Measurements from ENCODE around the gene D2HGDH.
"Not testable (repeated sequence)": the region's sequence is repeated elsewhere in the genome, so short reads cannot be mapped to it uniquely, and the experiment has no call there.

The D2HGDH gene

DNA sequence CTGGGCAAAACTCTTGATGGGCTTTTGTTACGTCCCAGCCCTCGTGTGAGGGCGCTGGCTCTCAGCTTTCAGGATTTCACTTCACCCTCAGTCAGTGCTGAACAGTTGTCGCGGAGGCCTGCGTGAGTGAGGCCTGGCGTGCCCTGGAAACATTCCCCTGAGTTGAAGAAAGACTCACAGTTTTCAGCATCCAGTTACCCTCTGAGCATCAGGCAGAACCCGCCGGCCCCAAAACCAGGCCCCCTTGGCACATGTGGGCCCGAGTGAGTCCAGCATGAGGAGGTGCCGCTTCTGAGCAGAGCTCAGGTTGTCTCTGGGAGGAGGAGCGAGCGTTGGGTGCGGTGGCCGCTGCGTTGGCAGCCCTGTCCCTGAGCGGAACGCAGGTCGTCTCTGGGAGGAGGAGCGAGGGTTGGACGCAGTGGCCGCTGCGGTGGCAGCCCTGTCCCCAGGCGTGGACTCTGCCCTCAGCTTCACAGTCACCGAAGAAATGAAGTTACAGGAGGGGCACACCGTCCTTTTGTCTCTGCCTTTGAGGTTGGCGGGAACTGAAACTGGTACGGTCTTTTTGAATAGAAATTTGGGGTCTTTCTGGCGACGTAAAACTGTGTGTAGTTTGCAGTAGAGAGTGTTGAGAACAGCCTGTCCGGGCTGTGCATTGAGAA, 74.4 kb downstream of the D2HGDH start, which contains the start of gene NEU4:
NEU4 (plus strand) TSS at position 473 of the 662 bp plus-strand sequence. CDS start 5,292 bp downstream, outside the sequence.
- peak; percentile 5 for DNase-seq (ENCODE audit: low spot score)

DNA sequence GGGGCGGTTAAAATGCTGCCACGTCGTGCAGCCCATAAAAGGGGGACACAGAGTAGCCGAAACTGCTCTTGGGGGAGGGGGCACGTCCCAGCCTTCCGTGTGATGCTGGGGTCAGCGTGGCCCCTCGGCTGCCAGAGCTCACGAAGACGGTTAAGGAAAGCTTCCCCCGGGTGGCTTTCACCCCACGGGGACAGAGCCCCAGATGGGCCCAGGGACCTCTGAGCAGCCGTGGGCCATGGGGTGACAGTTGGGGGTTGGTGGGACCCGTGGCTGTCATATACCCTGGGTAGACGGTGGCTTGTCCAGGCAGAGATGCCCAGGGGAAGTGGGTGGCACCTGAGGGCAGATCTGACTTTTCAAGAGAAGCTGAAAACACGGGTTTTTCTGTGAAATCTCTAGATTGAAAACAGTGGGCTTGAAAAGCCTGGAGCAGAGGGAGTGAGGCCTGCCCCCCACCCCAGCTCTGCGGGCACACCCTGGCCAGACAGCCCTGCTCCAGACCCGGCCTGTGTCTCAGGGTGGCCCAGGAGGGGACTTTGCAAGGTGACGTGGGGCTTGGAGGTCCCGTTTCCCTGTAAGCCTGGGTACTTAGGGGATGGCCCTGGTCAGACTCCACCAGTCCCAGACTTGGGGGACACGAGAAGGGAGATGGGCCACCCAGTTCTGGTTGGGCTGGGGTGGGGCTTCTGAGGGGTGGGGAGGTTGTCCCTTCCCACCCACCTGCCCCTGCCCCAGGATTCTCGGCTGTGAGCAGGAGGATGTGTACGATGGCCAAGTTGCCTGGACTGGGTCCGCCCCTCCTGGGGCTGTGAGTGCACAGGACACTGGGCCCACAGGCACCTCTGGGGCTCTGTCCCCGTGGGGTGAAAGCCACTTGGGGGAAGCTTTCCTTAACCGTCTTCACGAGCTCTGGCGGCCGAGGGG, 75.2 kb downstream of the D2HGDH start:
- peak; percentile 14 for DNase-seq (ENCODE audit: low spot score)

DNA sequence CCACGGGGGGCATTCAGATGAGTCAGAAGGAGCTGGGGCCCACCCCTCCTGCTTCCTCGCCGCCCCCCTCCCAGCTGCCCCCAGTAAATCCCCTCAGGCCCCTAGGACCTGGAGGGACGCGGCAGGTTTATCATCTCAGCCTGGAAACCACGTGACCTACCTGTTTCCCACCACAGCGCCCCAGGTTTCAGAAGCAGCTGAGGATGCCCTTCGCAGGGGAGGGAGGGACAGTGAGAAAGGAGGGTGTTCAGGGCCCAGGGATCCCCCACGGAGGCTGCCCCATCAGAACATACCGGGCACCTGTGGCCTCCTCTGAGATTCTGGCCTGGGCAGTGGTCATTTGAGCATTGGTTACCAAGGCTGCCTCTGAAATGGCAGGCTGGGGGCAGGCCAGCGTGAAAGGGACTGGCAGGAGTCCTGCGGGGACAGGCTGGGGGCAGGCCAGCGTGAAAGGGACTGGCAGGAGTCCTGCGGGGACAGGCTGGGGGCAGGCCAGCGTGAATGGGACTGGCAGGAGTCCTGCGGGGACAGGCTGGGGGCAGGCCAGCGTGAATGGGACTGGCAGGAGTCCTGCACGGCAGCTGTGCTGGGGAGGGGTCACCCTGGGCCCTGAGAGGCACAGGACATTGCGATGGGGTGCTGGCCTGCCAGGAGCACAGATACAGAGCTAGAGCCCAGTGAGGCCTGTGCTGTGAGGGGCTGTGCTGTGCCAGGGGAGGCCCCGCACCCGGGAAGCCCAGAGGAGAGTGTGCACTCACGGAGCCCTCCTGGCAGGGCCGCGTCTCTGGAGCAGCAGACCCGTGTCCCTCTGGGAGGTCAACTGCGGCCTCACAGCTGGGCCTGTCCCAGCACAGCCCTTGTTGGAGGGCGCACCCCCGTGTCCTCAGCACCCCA, 76.1 kb downstream of the D2HGDH start:
- peak; percentile 17 for DNase-seq (ENCODE audit: low spot score)

DNA sequence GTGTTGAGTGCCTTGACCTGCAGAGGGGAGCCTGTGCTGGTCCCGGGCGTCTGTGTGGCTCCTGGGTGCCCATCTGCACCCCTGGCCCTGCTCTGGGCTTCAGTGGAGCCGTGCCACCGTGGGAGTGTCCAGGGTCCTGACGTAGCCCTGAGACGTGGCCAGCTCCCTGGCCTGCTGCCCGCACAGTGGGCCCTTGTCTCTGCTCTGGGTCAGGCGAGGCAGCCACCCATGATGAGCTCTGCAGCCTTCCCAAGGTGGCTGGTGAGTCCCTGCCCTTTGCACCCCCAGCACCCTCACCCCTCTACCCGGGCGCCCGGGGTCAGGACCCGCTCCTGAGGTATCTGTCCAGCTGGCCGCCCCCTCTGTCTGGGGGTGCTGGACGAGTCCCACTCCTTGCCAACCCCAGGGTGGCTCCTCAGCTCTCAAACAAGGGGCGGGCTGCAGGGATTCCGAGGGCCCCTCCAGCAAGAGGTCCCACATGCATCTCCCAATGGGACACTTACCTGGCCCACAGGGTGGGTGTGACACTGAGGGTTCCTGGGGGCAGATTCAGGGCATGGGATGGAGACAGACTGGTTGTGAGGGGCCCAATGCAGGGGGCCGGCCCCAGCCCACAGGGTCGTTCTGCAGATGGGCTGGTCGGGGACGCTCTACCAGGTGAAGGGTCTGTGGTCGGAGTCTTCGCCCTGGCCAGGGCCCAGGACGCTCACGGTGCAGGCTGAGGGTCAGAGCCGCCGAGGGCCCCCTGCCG, 76.9 kb downstream of the D2HGDH start:
- peak; percentile 28 for DNase-seq (ENCODE audit: low spot score)

DNA sequence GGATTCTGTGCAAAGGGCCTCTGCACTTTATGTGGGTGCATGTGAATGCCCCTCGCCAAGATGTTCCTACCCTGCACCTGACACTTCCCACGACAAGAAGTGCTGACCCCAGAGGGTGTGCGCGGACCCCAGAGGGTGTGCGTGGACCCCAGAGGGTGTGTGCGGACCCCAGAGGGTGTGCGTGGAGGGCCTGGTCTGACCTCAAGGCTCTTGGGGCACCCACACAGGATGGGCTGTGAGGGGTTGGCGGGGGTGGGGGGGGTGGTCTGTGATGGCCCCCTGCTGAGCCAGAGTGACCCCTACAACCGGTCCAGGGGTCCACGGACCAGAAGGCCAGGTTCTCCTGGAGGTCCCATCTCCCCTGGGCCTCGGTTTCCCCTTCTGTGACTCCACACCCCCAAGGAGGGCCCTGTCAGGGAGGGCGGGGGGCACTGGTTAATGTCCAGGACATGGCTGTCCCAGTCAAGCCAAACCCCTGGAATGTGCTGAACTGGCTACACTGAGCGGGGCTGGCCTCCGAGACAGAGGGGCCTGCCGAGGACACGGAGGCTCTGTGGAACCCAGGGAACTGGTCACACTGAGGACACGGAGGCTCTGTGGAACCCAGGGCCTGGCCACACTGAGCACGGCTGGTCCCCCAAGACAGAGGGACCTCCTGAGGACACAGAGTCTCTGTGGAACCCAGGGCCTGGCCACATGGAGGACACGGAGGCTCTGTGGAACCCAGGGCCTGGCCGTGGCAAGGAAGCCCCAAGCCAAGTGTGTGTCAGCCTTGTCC, 77.7 kb downstream of the D2HGDH start:
- peak; percentile 7 for DNase-seq (ENCODE audit: low spot score)

DNA sequence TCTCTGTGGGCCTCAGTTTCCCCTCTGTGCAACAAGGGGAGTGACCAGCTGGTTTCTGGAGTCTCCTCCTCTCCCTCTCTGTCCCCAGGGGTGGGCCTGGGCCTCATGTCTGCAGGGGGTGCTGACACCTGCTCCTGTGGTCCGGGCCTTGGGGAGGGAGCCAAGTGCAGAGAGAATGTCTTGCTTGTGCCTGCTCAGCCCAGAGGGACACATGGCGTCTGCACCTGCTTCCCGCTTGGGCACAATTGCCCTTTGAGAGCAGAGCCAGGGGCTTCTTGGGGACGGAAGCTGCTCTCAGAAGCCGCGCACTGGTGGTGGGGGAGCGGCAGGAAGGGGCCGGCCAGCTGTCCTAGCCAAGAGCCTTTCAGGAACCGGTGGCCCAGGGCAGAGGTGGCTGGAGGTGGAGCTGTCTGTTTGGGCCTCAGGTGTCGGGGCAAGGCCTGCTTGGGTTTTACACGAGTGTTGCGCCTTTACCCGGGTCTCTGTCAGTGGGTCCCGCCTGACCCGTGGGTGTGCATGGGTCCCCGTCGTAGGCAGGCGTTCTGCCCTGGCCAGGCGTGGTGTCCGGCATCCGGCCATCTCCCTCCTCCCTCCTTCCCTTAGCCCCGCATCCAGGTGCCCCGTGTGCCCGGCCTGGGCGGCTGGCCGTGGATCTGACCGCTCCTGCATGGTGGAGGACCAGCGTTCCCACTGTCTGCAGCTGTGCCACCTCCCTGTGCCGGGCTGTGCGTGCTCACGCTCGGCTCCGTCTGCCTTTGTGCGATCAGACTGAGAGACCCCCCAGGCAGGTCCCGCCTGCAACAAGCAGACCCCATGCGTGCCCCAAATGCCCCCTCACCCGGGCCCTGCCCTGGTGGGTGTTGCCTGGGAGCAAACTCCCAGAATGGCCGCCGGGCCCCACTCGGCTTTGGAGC, 78.6 kb downstream of the D2HGDH start:
- DNase-seq (ENCODE audit: low spot score): peak; percentile 8

DNA sequence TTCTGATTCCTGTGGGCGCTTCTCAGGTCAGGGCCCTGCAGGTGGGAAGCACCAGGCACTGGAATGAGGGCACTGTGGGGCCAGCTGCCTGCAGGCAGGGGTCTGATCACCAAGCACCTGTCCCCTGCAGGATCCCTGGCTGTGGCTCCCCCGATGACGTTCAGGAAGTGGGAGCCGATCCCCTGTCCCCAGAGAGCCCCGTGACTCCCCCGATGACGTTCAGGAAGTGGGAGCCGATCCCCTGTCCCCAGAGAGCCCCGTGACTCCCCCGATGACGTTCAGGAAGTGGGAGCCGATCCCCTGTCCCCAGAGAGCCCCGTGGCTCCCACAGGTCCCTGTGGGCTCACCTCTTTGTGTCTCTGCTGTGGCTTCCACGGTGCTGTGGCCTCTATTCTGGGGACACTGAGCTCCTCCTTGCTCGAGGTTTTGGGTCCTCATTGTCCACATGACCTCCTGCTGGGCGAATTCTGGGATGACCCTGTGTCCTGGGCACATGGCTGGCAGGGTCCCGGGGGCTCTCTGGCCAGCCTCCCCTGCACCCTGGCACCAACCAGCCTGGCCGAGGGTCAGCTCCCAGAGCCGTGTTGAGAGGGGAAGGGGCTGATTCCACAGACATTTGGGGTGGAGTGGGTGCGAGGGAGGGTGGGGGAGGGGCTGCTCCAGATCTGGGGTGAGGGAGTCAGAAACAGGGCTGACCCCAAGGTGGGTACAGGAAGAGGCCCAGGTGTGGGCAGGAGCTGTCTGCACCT, 79.4 kb downstream of the D2HGDH start:
- DNase-seq (ENCODE audit: low spot score): peak; percentile 18

DNA sequence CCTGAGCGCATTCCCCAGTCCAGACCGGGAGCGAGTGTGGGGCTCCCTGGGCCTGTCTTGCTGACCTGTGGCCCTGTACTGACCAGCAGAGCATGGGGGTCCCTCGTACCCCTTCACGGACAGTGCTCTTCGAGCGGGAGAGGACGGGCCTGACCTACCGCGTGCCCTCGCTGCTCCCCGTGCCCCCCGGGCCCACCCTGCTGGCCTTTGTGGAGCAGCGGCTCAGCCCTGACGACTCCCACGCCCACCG, 79.9 kb downstream of the D2HGDH start:
- no peak for DNase-seq (ENCODE audit: low spot score)

DNA sequence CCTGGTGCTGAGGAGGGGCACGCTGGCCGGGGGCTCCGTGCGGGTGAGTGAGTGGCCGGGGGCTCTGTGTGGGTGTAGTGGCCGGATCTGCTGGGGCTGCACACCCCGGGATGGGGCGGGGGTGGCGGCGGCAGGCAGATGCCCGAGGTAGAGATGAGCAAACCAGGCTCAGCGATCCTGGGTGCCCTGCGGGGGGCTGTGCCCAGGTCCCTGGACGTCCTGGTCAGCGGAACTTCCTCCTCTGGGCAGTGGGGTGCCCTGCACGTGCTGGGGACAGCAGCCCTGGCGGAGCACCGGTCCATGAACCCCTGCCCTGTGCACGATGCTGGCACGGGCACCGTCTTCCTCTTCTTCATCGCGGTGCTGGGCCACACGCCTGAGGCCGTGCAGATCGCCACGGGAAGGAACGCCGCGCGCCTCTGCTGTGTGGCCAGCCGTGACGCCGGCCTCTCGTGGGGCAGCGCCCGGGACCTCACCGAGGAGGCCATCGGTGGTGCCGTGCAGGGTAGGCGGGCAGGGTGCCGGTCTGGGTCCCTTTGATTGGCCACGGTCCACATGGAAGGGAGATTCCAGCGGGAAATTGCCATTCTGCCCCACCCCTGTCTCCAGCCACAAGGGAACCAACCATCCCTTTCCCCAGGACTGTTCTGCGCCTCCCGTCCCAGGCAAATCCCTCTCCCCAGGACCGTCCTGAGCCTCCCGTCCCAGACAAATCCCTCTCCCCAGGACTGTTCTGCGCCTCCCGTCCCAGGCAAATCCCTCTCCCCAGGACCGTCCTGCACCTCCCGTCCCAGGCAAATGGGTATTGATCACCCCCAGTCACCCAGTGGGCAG, 80.4 kb downstream of the D2HGDH start:
- peak; percentile 6 for DNase-seq (ENCODE audit: low spot score)

DNA sequence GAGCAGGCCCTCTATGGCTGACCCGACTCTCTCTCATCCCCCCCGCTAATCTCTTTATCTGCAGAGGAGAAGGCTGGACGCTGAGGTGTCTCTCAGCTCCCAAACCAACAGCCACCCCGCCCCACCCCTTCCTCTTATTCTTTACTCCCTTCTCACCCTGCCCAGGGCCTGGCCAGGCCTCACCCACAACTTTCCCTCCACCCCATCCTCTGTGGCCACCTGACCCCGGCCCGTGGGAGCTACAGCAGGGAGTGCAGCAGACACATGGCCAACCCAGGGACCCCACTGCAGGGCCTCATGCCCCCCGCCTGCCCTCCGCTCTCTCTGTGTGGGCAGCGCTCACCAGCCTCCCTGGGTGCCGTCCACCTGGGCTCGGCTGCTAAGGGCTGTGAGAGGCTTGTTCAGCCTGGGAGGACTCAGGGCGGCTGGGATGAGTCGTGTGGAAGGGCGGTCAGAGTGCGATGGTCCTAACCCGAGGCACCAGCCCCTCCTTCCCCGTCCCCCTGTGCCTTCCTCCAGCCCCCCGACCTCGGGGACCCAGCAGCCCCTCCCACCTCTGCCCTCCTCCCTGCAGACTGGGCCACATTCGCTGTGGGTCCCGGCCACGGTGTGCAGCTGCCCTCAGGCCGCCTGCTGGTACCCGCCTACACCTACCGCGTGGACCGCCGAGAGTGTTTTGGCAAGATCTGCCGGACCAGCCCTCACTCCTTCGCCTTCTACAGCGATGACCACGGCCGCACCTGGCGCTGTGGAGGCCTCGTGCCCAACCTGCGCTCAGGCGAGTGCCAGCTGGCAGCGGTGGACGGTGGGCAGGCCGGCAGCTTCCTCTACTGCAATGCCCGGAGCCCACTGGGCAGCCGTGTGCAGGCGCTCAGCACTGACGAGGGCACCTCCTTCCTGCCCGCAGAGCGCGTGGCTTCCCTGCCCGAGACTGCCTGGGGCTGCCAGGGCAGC, 81.3 kb downstream of the D2HGDH start:
- peak; percentile 8 for DNase-seq (ENCODE audit: low spot score)

DNA sequence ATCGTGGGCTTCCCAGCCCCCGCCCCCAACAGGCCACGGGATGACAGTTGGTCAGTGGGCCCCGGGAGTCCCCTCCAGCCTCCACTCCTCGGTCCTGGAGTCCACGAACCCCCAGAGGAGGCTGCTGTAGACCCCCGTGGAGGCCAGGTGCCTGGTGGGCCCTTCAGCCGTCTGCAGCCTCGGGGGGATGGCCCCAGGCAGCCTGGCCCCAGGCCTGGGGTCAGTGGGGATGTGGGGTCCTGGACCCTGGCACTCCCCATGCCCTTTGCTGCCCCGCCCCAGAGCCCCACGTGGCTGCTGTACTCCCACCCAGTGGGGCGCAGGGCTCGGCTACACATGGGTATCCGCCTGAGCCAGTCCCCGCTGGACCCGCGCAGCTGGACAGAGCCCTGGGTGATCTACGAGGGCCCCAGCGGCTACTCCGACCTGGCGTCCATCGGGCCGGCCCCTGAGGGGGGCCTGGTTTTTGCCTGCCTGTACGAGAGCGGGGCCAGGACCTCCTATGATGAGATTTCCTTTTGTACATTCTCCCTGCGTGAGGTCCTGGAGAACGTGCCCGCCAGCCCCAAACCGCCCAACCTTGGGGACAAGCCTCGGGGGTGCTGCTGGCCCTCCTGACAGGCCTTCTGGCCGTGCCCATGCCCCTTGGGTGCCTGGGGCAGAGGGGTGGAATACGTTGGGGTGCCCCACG, 82.1 kb downstream of the D2HGDH start:
- DNase-seq (ENCODE audit: low spot score): peak; percentile 8

DNA sequence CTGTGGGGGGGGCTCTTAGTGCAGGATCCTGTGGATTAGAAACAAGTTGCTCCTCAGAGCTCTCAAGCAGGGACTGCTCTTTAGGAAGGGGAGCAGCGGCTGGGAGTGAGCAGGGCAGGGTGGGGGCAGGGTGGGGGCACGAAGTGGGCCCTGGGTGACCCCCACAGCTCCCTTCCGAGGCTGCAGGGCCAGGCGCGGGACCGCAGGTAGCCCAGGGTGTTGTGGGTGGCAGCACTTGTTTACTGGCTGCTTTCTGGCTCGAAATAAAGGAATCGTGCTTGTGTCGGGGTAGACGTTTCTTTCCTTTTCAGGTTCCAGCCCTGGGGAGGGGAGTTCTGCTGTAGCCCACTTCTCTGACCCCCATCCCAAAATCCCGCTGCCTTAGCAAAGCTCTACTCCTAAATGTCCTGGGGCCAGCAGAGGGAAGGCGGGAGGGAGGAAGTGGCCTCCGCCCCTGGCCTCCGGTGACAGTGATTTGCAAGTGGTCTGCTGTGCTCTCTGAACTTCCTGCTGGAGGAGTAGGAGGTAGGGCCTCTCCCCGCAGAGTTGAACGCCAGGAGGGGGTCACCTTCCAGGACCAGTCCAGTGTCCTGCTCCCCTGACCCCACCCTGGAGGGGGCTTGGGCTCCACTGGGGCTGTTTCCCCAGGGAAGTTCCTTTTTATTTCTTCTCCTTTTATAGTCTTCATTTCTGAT, 82.8 kb downstream of the D2HGDH start:
- DNase-seq (ENCODE audit: low spot score): peak; percentile 7

DNA sequence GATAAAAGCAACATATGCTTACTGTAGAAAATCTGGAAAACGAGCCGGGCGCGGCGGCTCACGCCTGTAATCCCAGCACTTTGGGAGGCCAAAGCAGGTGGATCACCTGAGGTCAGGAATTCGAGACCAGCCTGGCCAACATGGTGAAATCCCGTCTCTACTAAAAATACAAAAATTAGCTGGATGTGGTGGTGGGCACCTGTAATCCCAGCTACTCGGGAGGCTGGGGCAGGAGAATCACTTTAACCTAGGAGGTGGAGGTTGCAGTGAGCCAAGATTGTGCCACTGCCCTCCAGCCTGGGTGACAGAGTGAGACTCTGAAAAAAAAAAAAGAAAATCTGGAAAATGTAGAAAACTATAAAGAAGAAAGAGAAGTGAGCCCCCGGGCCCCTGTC, 83.4 kb downstream of the D2HGDH start:
- not testable (repeated sequence) for DNase-seq (ENCODE audit: low spot score)
